Superior temporal gyrus (tissue), 1 donor: ENCODE data around the gene EDAR.

Source experiments
- DNase-seq: peaks from one replicate; pipeline ENCODE4 v3.0.0-alpha.2; 2016; ENCODE audit errors: extremely low spot score

Gene EDAR

GRCh38 chr2:109001201-109001600, 12.2 kb upstream of the EDAR start:
- no peak for DNase-seq

DNA sequence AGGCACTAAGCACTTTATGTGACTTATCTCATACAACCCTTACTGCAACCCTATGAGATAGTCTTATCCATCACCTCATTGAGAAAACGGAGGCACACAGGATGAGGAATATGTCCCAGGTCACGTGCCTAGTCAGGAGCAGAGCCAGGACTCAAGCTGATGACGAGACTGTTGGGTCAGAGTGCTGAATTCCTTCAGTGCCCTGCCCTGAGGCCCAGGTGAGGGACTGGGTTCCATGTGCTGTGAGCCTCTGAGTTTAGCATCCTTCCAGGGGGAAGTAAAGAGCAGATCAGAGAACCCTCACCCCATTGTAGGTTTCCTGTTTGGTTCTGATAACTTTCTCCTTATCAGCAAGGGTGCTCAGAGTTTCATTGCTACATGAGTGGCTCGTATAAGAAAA, 11.7 kb upstream of the EDAR start:
- DNase-seq = no peak

DNA sequence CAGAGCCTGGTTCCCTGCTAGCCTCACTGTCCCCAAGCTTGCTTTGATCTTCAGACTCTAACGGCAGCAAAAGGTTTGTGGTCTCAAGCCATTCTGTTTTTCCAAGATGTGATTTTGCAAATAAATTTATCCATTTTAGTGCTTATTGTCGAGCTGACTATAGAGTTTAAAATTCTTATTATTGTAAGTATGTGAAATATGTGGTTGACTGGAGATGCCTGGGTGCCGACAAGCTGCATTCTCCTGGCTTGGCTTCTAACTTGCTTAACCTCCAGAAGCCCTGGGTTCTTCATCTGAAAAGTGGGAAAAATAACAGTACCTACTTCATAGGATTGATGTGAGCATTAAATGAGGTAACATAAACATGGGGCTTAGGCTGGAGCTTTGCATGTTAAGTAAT, 9.9 kb upstream of the EDAR start:
- no peak for DNase-seq

DNA sequence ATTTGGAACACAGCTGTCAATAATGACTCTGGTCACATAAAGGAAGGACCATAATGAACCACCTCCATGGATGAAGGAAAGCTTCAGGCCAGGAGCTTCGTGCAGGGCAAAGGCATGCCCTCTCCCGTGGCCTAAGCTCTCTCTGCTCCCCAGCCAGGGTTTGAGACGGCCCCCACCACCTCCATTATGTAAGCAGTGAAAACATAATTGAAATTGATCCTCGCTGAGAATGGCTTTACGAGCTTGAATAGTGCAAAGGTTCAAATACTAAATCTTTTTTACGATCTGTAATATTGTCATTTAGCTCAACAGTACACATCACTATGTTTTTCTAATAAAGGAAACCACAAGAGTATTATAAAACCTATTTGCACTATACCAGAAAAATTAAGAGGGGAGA, 5.2 kb upstream of the EDAR start:
- no peak for DNase-seq

DNA sequence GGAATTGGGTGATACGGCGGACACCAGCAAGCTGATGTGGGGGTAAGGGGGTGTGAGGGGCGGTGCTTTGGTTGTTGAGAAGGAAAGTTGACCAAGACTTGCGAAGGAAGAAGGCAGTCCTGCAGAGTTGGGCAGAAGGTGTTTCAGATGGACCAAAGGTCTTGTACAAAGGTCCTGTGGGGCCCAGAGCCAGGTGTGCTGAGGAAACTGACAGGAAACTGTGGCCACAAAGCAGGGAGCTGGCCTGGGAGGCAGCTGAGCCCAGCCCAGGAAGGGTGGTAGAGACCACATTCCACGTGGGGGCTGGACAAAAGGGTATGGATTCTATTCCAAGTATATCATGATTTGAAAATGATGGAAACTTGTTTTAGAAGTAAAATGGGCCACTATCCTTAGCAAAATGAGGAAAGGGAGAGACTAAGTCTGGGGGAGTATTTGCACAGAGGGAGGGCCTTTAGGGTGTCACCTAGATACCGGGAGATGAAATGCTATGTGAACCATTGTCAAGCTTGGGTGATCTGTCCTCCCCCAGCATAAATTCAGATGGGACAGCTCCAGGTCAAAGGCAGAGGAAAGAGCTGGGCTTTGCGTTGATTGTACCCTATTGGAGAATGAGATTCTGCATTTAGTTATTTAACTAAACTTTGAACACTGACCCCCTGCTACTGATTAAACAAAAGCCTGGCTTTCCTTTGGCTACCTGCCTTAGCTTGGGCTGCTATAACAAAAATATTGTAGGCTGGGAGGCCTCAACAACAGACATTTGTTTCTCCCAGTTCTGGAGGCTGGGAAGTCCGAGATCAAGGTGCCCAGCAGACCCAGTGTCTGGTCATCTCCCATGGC, 4.3 kb upstream of the EDAR start:
- DNase-seq = no peak

DNA sequence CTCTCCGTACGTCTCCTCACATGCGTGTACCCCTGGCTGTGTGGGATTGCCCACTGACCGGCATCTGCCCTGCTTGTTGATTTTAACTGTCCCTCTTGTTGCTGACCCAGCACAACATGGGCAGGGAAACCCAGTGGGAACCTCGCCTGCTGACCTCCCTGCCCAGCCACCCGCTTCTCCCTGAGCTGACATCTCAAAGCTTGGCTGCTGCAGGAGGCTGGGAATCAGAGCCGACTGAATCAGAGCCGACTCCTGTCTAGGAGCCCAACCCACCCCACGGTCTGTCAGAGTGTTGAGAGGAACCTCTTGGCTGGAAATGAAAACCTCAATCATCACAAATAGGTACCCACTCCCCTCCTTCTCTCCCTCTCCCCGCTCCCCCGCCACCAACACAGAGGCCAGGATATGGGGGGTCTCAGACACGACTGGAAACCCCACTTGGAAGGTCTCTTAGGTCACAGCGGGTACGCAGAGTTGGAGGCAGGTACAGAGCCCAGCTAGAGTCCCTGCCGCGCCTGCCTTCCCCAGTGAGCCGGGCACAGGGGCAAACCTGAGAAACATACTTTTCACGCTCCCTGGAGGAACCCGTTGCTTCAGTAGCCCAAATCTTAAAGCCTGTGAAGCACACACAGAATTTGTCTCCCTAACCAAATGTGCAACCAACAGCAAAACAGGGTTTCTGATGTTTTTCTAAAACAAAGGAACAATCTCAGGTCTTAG, 784 bp downstream of the EDAR start:
- DNase-seq = no peak

DNA sequence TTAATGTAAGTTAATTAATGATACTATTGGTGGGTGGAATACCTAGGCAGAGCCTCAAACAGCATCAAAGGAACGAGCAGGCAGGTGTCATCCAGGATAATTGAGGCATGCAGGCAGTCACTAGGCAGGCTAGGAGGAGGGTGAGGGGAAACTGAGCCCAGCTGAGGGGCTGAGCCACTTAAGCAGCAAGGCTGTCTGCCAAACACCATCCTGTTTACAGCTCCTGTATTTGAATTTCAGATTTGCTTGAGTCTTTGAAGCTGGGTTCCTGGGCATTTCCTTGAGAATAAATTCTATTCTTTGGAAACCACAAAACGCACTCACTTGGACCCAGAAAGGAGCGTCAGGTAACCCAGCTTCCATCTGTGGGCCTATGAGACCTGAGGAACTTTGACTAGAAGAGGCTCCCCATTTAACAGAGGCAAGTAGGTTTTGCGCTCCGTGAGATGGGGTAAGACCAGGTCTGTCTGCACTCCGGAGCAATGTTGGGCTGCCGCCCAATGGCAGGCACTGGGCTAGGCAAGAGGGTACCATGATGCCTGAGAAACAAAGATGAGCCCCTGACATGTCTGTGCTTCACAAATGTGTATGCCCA, 2.0 kb downstream of the EDAR start:
- no peak for DNase-seq

DNA sequence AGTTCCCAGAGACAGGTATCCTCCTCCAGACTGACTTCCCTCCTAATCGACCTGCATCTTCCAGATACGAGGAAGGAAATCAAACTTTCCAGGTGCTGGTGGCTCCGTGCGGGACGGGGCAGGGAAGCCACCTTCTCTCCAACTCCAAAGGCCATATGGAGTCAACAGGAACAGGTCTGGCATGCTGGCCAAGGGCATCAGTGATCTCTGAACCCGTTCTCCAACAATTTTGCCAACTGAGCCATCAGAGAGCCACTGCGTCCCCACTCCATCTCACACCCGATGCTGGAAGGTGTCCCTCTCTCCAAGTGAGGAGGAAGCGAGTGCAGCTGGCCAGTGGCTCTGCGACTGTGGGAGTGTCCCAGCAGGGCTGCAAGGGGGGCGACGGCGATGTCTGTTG, 5.4 kb downstream of the EDAR start:
- no peak for DNase-seq

DNA sequence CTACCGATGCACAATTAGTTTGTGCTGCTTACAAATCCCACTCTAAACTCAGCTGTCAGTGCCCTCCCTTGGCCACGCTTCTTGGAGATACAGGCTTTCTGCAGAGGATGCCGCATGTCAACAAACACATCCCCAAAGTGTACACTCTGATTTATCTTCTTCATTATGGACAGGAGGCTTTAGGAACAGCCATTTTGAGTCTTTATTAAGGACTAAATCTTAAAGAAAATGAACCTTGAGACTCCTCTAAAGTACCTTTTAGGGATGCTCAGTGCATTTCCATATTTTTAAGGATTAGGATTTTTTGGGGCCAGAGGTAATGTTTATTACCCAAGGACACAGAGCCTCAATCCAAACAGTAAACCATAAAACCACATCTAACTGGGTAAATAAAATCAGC, 6.0 kb downstream of the EDAR start:
- DNase-seq = no peak

- no peak for DNase-seq
Measured at GRCh38 chr2:108982259-108982679, 6.8 kb downstream of the EDAR start.

- no peak for DNase-seq
Measured at GRCh38 chr2:108981846-108982245, 7.2 kb downstream of the EDAR start.

- DNase-seq = no peak
Measured at GRCh38 chr2:108980076-108980475, 8.9 kb downstream of the EDAR start.

GRCh38 chr2:108979461-108979860, 9.6 kb downstream of the EDAR start:
- DNase-seq = no peak

DNA sequence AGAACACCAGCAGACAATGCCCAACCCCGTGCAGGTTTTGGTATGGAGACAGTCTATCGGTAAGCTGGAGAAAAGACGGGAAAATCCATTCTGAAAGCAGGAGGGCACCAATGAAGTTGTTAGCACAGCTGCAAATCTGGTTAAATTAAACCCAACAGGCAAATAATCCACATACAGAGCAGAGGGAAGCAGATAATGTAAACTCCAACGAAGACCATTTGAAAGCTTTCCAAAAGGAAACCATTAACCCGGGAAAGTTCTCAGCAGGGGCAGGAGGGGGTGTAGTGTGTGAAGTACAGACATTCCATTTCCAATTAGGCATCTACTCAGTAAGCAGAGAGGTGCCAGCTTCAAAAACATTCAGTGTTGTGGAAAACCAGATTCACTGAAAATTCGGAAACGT, 10.3 kb downstream of the EDAR start:
- DNase-seq = no peak

DNA sequence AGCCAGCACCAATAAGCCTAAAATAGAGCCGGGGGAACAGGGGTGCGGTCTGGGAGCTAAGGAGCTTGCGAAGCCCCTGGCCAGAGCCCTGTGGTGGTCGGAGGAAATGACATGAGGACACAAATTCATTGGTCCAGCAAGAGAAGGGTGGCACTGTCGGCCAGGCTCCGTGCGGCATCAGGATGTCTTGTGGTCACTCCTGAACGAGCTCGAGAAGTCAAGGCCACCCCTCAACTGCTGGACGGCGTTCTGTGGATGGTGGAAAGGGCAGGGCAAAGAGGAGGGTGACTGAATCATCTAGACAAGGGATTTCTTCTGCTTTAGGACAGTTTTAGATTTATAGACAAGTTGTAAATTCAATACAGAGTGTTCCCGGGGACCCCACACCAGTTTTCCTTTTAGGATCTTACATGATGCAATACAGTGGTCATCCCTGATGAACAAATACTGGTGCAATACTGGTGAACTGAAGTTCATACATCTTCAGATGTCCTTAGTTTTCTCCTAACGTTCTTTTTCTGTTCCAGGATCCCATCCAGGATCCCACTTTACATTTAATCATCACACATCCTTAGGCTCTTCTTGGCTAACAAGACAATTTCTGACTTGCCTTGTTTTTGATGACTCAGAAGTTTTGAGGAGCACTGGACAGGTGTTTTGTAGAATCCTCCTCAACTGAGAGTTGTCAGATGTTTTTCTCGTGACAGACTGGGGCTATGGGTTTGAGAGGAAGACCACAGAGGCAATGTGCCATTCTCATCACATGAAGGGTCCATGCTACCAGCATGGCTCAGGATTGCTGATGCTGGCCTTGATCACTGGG, 13.2 kb downstream of the EDAR start:
- DNase-seq = no peak

GRCh38 chr2:108974674-108975073, 14.3 kb downstream of the EDAR start:
- no peak for DNase-seq

DNA sequence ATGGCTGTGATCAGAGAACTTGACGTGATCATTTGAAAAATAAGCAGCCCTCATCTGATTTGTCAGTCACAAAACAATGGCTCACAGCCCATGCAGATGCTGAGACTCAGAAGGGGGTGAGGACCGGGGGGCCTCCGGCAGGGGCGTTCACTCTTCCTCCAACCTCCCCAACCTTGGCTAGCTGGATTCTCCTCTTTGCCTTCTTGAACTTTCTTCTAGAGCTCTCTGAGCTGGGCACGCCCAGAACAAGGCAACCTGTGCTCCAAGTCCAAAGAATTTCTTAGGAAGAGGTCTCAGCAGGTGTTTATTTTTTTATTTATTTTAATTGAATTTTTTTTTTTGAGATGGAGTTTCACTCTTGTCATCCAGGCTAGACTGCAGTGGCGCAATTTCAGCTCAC, 16.4 kb downstream of the EDAR start:
- DNase-seq = no peak

- no peak for DNase-seq
Measured at GRCh38 chr2:108971661-108972566, 17.1 kb downstream of the EDAR start.

GRCh38 chr2:108970369-108970768, 18.7 kb downstream of the EDAR start:
- DNase-seq = no peak

GRCh38 chr2:108969856-108970255, 19.2 kb downstream of the EDAR start:
- DNase-seq = no peak

- DNase-seq = no peak
Measured at GRCh38 chr2:108968619-108969018, 20.4 kb downstream of the EDAR start.
